ENCODE data around the gene AGFG1.

The AGFG1 gene

GRCh38 chr2:227450926-227451654, 20.9 kb upstream of the AGFG1 start:
- Histone ChIP-seq H3K4me1 (ENCODE audit: insufficient read depth, low read length) (peaks cover 9% of the 10 kb centered on the region), H3K9me3 (ENCODE audit: insufficient read depth, low read depth, low read length) (no peaks in the 10 kb centered on the region), H3K4me3 (ENCODE audit: low read length) (no peak overlapping the region), H3K9ac (ENCODE audit: low read depth, low read length) (no peak overlapping the region), H3K36me3 (ENCODE audit: insufficient read depth, low read depth, low read length) (no peaks in the 10 kb centered on the region), H3K27ac (ENCODE audit: low read length) (no peak overlapping the region), H3K27me3 (ENCODE audit: insufficient read depth, low read length) (no peaks in the 10 kb centered on the region)

GRCh38 chr2:227451655-227451992, 20.3 kb upstream of the AGFG1 start:
- Histone ChIP-seq H3K27me3 (ENCODE audit: insufficient read depth, low read length) (no peaks in the 10 kb centered on the region), H3K4me1 (ENCODE audit: insufficient read depth, low read length) (peaks cover 9% of the 10 kb centered on the region), H3K9me3 (ENCODE audit: insufficient read depth, low read depth, low read length) (no peaks in the 10 kb centered on the region), H3K4me3 (ENCODE audit: low read length) (no peak overlapping the region), H3K9ac (ENCODE audit: low read depth, low read length) (no peak overlapping the region), H3K27ac (ENCODE audit: low read length) (no peak overlapping the region), H3K36me3 (ENCODE audit: insufficient read depth, low read depth, low read length) (no peaks in the 10 kb centered on the region)

- H3K27me3 ChIP-seq (ENCODE audit: insufficient read depth, low read length), result no peaks in the 10 kb centered on the region
- peaks cover 9% of the 10 kb centered on the region for H3K4me1 ChIP-seq (ENCODE audit: insufficient read depth, low read length)
- H3K27ac ChIP-seq (ENCODE audit: low read length), result no peak overlapping the region
- H3K9me3 ChIP-seq (ENCODE audit: insufficient read depth, low read depth, low read length), result no peaks in the 10 kb centered on the region
- H3K36me3 ChIP-seq (ENCODE audit: insufficient read depth, low read depth, low read length), result no peaks in the 10 kb centered on the region
- no peak overlapping the region for H3K9ac ChIP-seq (ENCODE audit: low read depth, low read length)
- no peak overlapping the region for H3K4me3 ChIP-seq (ENCODE audit: low read length)
Measured at GRCh38 chr2:227453810-227454209, 18.1 kb upstream of the AGFG1 start.

- no peak overlapping the region for H3K4me3 ChIP-seq (ENCODE audit: low read length)
- no peaks in the 10 kb centered on the region for H3K36me3 ChIP-seq (ENCODE audit: insufficient read depth, low read depth, low read length)
- H3K27me3 ChIP-seq (ENCODE audit: insufficient read depth, low read length), result no peaks in the 10 kb centered on the region
- no peaks in the 10 kb centered on the region for H3K9me3 ChIP-seq (ENCODE audit: insufficient read depth, low read depth, low read length)
- no peak overlapping the region for H3K27ac ChIP-seq (ENCODE audit: low read length)
- H3K9ac ChIP-seq (ENCODE audit: low read depth, low read length), result no peak overlapping the region
- peaks cover 9% of the 10 kb centered on the region for H3K4me1 ChIP-seq (ENCODE audit: insufficient read depth, low read length)
Measured at GRCh38 chr2:227454323-227454860, 17.6 kb upstream of the AGFG1 start.

GRCh38 chr2:227455200-227455599, 16.8 kb upstream of the AGFG1 start:
- no peak overlapping the region for H3K27ac ChIP-seq (ENCODE audit: low read length)
- H3K9ac ChIP-seq (ENCODE audit: low read depth, low read length), result no peak overlapping the region
- no peaks in the 10 kb centered on the region for H3K9me3 ChIP-seq (ENCODE audit: insufficient read depth, low read depth, low read length)
- H3K27me3 ChIP-seq (ENCODE audit: insufficient read depth, low read length), result no peaks in the 10 kb centered on the region
- peaks cover 9% of the 10 kb centered on the region for H3K4me1 ChIP-seq (ENCODE audit: insufficient read depth, low read length)
- H3K36me3 ChIP-seq (ENCODE audit: insufficient read depth, low read depth, low read length), result no peaks in the 10 kb centered on the region
- H3K4me3 ChIP-seq (ENCODE audit: low read length), result no peak overlapping the region

GRCh38 chr2:227456102-227456501, 15.9 kb upstream of the AGFG1 start:
- Histone ChIP-seq H3K36me3 (ENCODE audit: insufficient read depth, low read depth, low read length) (no peaks in the 10 kb centered on the region), H3K27ac (ENCODE audit: low read length) (no peak overlapping the region), H3K27me3 (ENCODE audit: insufficient read depth, low read length) (no peaks in the 10 kb centered on the region), H3K9ac (ENCODE audit: low read depth, low read length) (no peak overlapping the region), H3K4me3 (ENCODE audit: low read length) (no peak overlapping the region), H3K9me3 (ENCODE audit: insufficient read depth, low read depth, low read length) (no peaks in the 10 kb centered on the region), H3K4me1 (ENCODE audit: insufficient read depth, low read length) (peaks cover 9% of the 10 kb centered on the region)

GRCh38 chr2:227456772-227457171, 15.2 kb upstream of the AGFG1 start:
- H3K4me3 ChIP-seq (ENCODE audit: low read length), result no peak overlapping the region
- peaks cover 9% of the 10 kb centered on the region for H3K4me1 ChIP-seq (ENCODE audit: insufficient read depth, low read length)
- H3K36me3 ChIP-seq (ENCODE audit: insufficient read depth, low read depth, low read length), result no peaks in the 10 kb centered on the region
- no peak overlapping the region for H3K27ac ChIP-seq (ENCODE audit: low read length)
- H3K27me3 ChIP-seq (ENCODE audit: insufficient read depth, low read length), result no peaks in the 10 kb centered on the region
- no peaks in the 10 kb centered on the region for H3K9me3 ChIP-seq (ENCODE audit: insufficient read depth, low read depth, low read length)
- H3K9ac ChIP-seq (ENCODE audit: low read depth, low read length), result no peak overlapping the region

- Histone ChIP-seq H3K9ac (ENCODE audit: low read depth, low read length) (no peak overlapping the region), H3K4me1 (ENCODE audit: insufficient read depth, low read length) (peaks cover 9% of the 10 kb centered on the region), H3K27ac (ENCODE audit: low read length) (no peak overlapping the region)
Measured at GRCh38 chr2:227460070-227460485, 11.9 kb upstream of the AGFG1 start.

GRCh38 chr2:227460833-227461232, 11.1 kb upstream of the AGFG1 start:
- H3K36me3 ChIP-seq (ENCODE audit: insufficient read depth, low read depth, low read length), result no peaks in the 10 kb centered on the region
- no peak overlapping the region for H3K4me3 ChIP-seq (ENCODE audit: low read length)
- no peaks in the 10 kb centered on the region for H3K27me3 ChIP-seq (ENCODE audit: insufficient read depth, low read length)
- no peaks in the 10 kb centered on the region for H3K9me3 ChIP-seq (ENCODE audit: insufficient read depth, low read depth, low read length)
- no peak overlapping the region for H3K27ac ChIP-seq (ENCODE audit: low read length)
- H3K9ac ChIP-seq (ENCODE audit: low read depth, low read length), result no peak overlapping the region
- peaks cover 8% of the 10 kb centered on the region; the same call in 1 of the 2 replicates for H3K4me1 ChIP-seq (ENCODE audit: insufficient read depth, low read length)

More at GRCh38 chr2:227460070-227460485, 11.9 kb upstream of the AGFG1 start:
- H3K27me3 ChIP-seq (ENCODE audit: insufficient read depth, low read length), result no peaks in the 10 kb centered on the region
- H3K36me3 ChIP-seq (ENCODE audit: insufficient read depth, low read depth, low read length), result no peaks in the 10 kb centered on the region
- no peaks in the 10 kb centered on the region for H3K9me3 ChIP-seq (ENCODE audit: insufficient read depth, low read depth, low read length)
- H3K4me3 ChIP-seq (ENCODE audit: low read length), result no peak overlapping the region

GRCh38 chr2:227461811-227462461, 10.0 kb upstream of the AGFG1 start:
- no peak overlapping the region for H3K9ac ChIP-seq (ENCODE audit: low read depth, low read length)
- H3K9me3 ChIP-seq (ENCODE audit: insufficient read depth, low read depth, low read length), result no peaks in the 10 kb centered on the region
- H3K27me3 ChIP-seq (ENCODE audit: insufficient read depth, low read length), result no peaks in the 10 kb centered on the region
- no peaks in the 10 kb centered on the region for H3K36me3 ChIP-seq (ENCODE audit: insufficient read depth, low read depth, low read length)
- no peak overlapping the region for H3K4me3 ChIP-seq (ENCODE audit: low read length)
- H3K4me1 ChIP-seq (ENCODE audit: insufficient read depth, low read length), result peaks cover 8% of the 10 kb centered on the region; the same call in 1 of the 2 replicates
- no peak overlapping the region for H3K27ac ChIP-seq (ENCODE audit: low read length)

GRCh38 chr2:227462462-227462951, 9.4 kb upstream of the AGFG1 start:
- H3K9ac ChIP-seq (ENCODE audit: low read depth, low read length), result no peak overlapping the region
- no peak overlapping the region for H3K4me3 ChIP-seq (ENCODE audit: low read length)
- H3K27ac ChIP-seq (ENCODE audit: low read length), result no peak overlapping the region
- no peaks in the 10 kb centered on the region for H3K9me3 ChIP-seq (ENCODE audit: insufficient read depth, low read depth, low read length)
- H3K36me3 ChIP-seq (ENCODE audit: insufficient read depth, low read depth, low read length), result no peaks in the 10 kb centered on the region
- no peaks in the 10 kb centered on the region for H3K27me3 ChIP-seq (ENCODE audit: insufficient read depth, low read length)
- H3K4me1 ChIP-seq (ENCODE audit: insufficient read depth, low read length), result peaks cover 8% of the 10 kb centered on the region; the same call in 1 of the 2 replicates
